Retinal pigment epithelial cell (primary cell): ENCODE measurements around the gene DLK2.
A peak's percentile ranks its signal among the peaks of the same experiment; 100 is the strongest.

Source experiments
- DNase-seq: peaks from one replicate; pipeline ENCODE4 v3.0.0-alpha.2; 2010; ENCODE audit warnings: low read depth
- H3K4me3 ChIP-seq: 2 replicates; pipeline ENCODE4 v1.5.1; 2011; ENCODE audit warnings: mild to moderate bottlenecking, low read length, control low read depth, moderate library complexity
- TF ChIP-seq, protein P1 (sequence below): conservative IDR thresholded peaks from 2 replicates; pipeline ENCODE4 v1.5.1; 2011; ENCODE audit warnings: low read depth, low read length, control low read depth, inconsistent platforms

DLK2 gene

DNA sequence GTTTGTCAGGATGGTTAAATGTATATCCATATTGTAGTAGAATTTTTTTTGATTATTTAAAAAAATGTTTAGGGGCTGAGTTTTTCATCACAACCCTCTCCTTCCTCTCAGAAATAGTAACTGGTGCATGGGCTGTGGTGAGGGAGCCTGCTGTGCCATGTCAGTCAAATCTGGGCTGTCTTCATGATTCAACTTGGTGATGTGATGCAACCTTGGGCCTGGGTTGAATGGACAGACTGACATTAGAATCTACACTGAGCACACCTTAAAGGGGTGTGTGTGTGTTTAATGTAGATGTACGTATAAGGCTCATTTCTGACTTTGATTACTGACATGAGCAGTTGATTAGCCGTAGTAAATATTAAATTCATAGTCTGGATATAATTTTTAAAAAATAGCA lies 25.7 kb upstream of the DLK2 start:
- no peak for DNase-seq
- TF ChIP-seq, protein P1, sequence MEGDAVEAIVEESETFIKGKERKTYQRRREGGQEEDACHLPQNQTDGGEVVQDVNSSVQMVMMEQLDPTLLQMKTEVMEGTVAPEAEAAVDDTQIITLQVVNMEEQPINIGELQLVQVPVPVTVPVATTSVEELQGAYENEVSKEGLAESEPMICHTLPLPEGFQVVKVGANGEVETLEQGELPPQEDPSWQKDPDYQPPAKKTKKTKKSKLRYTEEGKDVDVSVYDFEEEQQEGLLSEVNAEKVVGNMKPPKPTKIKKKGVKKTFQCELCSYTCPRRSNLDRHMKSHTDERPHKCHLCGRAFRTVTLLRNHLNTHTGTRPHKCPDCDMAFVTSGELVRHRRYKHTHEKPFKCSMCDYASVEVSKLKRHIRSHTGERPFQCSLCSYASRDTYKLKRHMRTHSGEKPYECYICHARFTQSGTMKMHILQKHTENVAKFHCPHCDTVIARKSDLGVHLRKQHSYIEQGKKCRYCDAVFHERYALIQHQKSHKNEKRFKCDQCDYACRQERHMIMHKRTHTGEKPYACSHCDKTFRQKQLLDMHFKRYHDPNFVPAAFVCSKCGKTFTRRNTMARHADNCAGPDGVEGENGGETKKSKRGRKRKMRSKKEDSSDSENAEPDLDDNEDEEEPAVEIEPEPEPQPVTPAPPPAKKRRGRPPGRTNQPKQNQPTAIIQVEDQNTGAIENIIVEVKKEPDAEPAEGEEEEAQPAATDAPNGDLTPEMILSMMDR, result no peak
- no peak overlapping the region for H3K4me3 ChIP-seq

DNA sequence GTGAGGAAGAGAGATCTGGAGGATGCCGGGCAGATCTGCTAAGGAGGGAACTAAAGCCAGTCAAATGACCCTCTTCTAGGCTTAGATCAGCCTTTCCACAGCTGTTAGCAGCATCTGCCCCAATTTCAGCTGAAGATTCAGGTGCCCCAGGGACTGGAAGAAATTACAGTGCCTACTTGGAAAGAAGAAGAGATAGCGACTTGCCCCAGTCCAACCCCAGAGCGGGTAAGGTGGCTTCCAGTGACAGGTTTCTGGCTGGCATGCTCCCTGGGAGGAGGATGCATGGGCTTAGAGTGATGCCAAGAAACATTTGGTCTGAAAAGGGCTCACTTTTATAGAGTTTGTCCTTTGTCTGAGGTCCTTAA lies 22.6 kb upstream of the DLK2 start:
- DNase-seq, result no peak

DNA sequence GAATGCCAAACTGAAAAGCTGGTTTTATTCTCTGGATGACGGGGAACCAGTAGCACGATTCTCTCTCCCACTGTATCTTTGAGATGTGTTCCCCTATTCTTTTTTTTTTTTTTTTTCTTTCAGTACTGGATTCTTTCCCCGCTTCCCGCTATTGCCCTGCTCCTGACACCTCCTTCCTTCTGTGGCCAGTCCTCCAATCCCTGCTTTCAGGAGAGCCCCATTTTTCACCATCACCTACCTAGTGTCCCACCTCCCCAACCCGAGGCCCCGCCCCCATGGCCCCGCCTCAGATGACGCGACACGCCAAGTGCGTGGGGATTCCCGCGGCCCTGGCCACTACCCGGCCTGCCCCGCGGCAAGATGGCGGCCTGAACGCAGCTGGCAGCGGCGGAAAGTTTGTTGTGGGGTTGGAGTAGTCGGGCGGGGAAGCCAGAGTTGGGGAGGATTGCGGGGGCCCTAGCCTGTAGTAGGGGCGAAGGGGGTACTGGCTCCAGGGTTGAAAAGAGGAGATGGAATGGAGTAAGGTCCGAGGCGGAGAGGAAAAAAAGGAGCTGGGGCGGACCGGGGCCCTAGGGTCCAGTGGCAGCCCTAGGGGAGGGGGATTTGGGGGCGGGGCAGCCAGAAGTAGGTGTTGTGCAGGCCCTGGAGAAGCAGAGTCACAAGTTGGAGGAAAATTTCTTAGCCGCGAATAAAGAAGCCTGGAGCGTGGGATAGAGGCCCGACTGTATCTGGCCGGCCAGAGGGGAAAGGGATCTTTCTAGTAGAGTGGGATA lies 22.1 kb upstream of the DLK2 start, which contains the start of gene TJAP1:
TJAP1 (plus strand) TSS at position 336 of the 773 bp plus-strand sequence. CDS start 21,432 bp downstream, outside the sequence.
- no peak for DNase-seq
- TF ChIP-seq, protein P1, result no peak
- H3K4me3 ChIP-seq, result peak within 1 kb of the TSS; percentile 77

More for the DNA sequence above, 22.6 kb upstream of the DLK2 start:
- H3K4me3 ChIP-seq, result peak overlapping the region; percentile 77
- TF ChIP-seq, protein P1, result no peak

DNA sequence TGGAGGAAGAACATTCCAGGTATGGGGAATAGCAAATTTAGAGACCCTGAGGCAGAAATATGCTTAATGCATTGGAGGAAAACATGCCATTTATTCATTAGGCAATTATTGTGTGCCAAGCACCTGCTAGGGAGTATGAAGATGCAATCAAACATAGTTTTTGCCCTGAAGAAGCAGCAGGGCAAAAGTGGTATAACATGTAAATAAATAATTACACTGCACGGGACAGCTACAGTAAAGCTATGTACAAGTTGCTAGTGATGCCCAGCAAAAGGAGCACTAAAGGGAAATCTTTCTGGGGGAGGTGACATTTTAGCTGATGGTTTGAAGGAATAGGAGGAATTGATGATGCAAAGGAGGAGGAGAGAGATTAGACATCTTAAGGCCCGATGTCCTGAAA lies 21.4 kb upstream of the DLK2 start:
- peak overlapping the region; percentile 77 for H3K4me3 ChIP-seq
- TF ChIP-seq, protein P1, result no peak
- no peak for DNase-seq

DNA sequence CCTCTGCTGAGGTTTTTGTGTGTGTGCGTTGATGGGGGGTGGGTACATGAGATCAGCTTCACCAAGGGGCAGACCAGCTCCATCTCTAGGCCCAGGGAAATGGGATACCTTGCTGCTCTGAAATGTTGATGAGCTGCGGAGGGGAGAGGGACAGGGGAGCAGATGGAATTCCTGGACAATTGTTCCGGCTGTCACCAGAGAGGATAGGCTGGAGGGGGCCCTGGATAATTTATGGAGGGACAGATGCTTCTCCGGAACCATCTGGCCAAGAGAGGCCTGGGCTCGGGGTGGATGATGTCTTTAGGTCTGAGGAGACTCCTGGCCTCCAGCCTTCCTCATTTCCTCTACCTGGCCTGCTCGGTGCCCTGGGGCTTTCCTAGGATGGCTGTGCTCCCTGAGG lies 20.2 kb upstream of the DLK2 start:
- DNase-seq, result no peak
- H3K4me3 ChIP-seq, result no peak overlapping the region
- TF ChIP-seq, protein P1, result no peak

DNA sequence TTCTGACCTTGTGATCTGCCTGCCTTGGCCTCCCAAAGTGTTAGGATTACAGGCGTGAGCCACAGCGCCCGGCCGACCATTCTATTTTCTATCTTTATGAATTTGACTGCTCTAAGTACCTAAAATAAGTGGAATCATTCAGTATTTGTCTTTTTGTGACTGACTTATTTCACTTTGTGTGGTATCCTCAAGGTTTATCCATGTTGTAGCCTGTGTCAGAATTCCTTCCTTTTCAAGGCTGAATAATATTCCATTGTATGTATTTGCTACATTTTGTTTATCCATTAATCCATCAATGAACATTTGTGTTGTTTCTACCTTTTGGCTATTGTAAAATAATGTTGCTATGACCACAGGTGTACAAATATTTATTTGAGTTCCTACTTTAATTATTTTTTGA lies 17.2 kb upstream of the DLK2 start:
- no peak overlapping the region for H3K4me3 ChIP-seq
- TF ChIP-seq, protein P1, result no peak
- DNase-seq, result no peak

DNA sequence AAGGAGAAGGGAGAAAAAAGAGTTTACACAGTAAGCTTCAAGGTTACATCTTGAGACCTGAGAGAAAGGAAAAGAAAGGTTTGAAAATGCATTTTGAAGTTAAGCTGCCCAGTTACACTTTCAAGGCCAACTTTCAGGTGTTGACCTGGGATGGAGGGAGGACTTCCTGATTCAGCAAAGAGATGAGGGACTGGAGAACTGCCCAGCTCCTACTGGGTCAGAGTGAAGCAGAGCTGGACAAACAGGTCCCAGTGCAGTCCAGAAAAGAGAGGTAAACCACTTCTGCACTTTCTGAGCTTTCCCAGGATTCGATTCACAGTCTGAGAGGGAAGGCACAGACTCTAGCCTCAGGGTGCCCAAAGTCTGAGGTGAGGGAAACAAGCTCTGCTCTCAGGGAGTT lies 16.1 kb upstream of the DLK2 start:
- TF ChIP-seq, protein P1, result no peak
- DNase-seq, result no peak
- H3K4me3 ChIP-seq, result no peak overlapping the region
